GM18517 (cell line): Measurements from ENCODE around the gene NEURL1B.
"Not testable (repeated sequence)": the region's sequence is repeated elsewhere in the genome, so short reads cannot be mapped to it uniquely, and the experiment has no call there.

Source experiments
- ATAC-seq: cut with Tn5 transposase; IDR thresholded peaks from one replicate; pipeline ENCODE4 v1.9.1; 2021; ENCODE audit warnings: mild to moderate bottlenecking, moderate library complexity; ENCODE audit not compliant: unreplicated experiment

The NEURL1B gene

DNA sequence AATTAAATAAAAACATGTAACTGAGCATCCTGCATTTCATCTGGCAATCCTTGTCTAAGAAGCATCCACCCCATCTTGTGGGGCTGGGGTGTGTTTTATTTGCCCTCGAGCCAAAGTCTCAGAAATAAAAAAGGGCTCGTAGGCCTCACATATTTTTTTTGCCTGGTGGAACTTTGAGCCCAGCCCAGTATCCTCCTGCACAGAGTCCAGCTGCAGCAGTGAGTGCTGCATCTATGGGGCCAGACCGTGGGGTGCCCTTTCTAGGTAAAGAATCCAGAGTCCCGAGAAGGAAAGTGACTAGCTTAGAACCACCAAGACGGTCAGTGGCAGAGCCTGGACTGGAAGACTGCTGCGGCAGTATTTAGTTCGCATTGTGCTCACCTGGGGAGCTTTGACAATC, 33.1 kb downstream of the NEURL1B start:
- no peak for ATAC-seq

DNA sequence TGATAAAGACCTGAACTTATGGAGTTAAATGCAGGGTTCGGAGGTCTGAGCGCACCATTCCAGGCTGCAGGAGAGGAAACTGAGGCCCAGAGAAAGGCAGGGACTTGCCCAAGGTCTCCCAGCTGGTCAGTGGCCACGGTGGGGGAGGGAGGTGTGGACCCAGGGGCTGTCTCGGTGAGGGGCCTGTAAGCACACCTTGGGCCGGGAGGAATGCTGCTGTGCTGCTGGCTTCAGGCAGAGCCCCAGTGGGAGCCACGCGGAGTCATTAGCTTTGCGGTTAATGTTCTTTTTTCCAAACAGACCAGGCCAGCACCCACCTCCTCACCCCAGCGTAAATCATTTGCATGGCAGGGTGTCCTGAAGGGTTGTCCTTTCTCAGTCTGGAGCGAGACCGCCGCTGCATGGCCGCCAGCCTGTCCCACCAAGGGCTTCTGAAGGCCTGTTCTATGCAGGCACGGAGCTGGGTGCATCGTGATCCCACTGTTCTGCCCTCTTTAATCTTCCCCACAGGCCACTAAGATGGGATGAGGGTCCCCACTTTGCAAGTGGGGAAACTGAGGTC, 35.9 kb downstream of the NEURL1B start:
- ATAC-seq, result no peak

DNA sequence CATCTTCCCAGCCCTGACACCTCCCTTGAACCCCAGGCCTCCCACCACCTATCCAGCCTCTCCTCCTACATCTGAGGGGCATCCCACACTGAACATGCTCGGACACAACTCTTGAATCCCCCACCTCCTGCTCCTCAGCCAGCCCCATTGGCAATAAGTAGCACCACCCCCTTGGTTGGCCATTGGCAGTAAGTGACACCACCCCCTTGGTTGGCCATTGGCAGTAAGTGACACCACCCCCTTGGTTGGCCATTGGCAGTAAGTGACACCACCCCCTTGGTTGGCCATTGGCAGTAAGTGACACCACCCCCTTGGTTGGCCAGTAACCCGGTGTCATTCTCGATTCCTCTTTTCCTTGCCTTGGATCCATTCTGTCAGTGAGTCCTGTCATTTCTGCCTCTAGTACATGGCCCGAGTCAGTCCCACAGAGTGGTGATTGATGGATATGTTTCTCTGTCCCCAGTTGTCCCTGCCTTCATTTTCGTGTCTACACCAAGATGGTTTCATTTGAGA, 37.4 kb downstream of the NEURL1B start:
- ATAC-seq, result not testable (repeated sequence)

DNA sequence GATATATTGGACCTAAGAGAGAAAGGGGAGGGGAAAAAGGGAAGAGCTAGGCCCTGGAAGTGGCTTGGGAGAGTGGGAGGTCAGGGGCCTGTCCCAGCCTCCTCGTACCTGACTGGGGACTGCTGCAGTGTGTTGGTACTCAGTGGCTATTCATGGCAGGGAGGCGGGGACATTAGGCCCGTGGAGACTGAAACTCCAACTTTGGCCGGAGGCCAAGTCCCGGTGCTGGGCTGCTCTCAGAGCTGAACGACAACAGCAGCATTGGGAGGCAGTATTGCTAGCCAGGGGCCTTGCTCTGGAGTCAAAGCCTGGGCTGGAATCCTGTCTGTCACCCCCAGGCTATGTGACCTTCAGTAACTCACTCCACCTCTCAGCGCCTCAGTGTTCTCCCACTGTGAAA, 37.8 kb downstream of the NEURL1B start:
- no peak for ATAC-seq

DNA sequence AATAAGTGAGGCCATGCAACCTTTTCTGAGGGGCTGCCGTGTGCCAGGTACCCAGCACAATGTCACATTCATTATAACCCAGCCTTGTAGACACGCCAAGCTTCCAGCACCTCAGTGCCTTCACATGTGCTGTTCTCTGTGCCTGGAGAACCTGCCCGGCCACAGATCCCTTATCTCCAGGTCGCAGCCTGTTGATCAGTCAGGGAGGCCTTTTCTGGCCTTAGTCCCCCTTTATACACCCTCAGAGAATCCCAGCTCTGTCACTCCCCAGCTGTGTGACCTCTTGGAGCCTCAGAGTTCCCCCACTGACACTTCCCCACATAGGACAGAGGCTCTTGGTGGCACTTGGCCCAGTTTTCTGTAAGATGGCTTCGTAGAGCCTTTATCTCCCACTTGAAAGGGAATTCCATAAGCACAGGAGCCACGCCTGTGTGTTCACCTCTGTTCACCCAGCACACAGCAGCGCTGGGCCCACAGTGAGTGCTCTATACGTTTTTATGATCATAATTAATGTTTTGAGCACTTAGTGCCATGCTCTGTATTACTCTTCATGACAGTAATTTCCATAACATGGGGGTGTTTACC, 38.7 kb downstream of the NEURL1B start:
- no peak for ATAC-seq

DNA sequence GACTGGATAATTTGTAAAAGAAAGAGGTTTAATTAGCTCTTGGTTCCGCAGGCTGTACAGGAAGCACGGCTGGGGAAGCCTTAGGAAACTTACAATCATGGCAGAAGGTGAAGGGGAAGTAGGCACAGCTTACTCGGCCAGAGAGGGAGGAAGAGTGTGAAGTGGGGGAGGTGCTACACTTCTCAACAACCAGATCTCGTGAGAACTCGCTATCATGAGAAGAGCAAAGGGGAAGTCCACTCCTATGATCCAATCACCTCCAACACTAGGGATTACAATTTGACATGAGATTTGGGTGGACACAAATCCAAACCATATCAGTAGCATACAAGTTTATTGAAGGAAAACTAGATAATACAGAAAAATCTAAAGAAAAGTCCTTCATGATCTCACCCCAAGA, 39.9 kb downstream of the NEURL1B start:
- ATAC-seq, result no peak

DNA sequence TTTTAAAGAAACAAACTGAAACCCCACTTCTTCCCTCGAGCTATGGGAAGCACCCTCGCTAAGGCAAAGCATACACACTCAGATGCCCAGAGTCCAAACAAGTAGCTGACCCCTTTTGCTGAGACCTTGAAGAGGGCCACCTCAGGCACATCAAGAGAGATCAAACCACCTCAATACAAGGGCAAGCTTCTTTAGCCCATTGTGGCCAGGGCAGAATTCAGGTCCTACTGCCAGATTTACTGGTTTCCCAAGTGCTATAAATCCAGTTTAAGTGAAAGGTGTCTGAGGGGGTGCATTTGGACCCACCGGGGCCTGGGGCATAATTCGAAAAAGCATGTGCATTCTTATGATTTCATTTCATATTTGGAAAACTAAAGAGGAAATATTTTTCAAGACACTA, 40.4 kb downstream of the NEURL1B start:
- ATAC-seq, result no peak

DNA sequence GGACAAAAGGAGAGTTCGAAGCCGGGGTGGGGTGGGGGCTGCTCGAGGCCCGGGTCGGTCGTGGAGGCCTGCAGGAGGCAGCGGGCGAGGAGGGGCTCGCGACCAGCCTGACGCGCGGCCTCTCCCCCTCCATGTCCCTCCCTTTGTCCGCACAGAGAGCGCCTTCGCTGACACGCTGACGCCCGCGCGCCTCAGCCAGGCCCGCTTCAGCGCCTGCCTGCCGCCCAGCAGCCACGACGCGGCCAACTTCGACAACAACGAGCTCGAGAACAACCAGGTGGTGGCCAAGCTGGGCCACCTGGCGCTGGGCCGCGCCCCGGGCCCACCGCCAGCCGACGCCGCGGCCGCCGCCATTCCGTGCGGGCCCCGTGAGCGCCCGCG, 42.2 kb downstream of the NEURL1B start:
- no peak for ATAC-seq

DNA sequence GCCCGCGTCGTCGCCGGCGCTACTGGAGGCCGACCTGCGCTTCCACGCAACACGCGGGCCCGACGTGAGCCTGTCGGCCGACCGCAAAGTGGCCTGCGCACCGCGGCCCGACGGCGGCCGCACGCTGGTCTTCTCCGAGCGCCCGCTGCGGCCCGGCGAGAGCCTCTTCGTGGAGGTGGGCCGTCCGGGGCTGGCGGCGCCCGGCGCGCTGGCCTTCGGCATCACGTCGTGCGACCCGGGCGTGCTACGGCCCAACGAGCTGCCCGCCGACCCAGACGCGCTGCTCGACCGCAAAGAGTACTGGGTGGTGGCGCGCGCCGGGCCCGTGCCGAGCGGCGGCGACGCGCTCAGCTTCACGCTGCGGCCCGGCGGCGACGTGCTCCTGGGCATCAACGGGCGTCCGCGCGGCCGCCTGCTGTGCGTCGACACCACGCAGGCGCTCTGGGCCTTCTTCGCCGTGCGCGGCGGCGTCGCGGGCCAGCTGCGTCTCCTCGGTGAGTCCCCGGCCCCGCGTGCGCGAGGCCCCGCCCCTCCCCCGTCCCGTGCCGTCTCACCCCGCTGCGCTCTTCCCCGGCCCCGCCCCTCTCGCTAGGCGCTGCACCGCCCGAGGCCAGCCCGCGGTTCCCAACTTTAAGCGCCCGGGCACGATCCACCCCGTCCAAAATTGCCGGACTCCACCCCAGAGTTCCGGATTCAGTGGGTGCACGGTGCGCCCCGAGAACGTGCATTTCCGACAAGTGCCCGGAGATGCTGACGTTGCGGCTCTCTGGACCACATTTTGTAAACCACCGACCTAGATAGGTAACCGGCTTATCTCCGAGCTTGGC, 42.8 kb downstream of the NEURL1B start:
- no peak for ATAC-seq

DNA sequence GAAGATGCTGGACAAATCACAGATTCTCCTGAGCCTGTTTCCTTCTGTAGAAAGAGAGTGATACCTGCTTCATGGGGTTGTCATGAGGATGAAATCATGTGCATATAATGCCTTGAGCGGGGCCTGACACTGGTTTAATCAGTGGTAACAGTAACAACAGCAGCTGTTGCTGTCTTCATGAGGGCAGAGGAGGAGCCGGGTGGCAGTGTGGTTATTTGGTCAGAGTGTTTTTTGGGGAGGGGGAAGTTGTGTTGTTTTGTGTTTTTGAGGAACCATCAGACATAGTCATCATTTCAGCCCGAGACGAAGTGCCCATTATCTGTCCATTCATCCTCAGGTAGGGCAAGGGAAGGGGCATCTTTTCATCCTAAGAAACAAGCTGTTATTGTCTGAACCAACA, 44.0 kb downstream of the NEURL1B start:
- no peak for ATAC-seq

DNA sequence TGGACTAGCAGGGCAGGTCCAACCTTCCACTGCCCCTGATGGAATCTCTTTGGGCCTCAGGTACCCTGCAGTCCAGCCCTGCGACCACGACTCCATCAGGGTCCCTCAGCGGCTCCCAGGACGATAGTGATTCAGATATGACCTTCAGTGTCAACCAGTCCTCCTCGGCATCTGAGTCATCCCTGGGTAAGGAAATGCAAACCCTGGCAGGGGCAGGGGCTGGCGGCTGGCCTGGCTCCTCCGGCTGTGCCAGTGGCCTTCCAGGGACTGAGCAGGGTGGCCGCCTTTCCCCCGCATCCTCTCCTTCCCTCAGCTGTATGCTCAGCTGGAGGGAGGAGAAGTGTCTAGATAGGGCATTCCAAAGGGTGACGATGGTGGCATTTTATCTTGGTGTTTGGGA, 45.0 kb downstream of the NEURL1B start:
- ATAC-seq, result no peak

DNA sequence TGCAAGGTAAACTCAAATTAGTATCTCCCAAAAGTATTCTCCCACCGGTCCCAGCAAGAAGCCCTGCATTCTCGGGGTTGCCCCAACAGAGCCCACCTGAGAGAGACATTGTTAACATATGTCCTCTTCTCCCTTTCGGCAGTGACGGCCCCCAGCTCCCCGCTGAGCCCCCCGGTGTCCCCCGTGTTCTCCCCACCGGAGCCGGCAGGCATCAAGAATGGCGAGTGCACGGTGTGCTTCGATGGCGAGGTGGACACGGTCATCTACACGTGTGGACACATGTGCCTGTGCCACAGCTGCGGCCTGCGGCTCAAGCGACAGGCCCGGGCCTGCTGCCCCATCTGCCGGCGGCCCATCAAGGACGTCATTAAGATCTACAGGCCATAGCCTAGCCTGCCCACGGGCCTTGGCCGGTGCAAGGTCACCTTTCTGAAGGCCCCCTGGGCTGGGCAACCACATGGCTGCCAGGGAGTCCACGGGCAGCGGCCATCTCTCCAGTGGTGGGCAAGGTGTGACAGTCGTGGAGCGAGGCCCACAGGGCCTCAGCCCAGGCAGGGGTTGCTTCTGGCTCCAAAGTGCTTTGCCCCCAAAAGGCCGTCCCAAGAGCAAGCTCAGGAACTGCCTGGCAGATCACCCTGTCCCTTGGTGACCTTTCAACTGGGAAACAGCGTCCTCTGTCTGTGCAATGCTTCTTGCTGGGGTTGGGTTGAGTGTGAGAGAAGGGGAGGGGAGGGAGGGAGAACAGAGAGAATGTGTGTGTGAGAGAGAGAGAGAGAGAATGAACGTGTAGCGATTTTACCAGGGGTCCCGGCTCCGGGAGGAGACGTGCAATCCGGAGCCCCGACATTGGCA, 45.7 kb downstream of the NEURL1B start:
- ATAC-seq, result no peak

DNA sequence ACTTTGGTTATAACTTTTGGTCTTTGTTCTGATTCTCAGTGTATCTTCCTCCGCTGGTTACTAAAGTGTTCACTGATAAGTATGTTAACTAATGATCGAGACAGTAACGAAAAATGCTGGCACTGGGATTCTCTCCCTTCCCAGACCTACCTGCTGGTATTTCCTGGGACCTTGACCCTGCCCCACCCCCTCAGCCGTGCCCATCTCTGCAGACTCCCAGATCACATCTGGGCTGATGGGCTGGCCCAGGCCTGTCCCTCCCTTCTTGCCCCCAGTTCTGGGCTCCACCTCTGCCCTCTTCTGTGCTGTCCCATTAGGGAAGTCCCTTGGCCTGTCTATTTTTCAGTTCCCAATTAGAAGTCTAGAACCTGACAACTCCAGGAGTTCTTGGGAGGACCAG, 46.9 kb downstream of the NEURL1B start:
- no peak for ATAC-seq

DNA sequence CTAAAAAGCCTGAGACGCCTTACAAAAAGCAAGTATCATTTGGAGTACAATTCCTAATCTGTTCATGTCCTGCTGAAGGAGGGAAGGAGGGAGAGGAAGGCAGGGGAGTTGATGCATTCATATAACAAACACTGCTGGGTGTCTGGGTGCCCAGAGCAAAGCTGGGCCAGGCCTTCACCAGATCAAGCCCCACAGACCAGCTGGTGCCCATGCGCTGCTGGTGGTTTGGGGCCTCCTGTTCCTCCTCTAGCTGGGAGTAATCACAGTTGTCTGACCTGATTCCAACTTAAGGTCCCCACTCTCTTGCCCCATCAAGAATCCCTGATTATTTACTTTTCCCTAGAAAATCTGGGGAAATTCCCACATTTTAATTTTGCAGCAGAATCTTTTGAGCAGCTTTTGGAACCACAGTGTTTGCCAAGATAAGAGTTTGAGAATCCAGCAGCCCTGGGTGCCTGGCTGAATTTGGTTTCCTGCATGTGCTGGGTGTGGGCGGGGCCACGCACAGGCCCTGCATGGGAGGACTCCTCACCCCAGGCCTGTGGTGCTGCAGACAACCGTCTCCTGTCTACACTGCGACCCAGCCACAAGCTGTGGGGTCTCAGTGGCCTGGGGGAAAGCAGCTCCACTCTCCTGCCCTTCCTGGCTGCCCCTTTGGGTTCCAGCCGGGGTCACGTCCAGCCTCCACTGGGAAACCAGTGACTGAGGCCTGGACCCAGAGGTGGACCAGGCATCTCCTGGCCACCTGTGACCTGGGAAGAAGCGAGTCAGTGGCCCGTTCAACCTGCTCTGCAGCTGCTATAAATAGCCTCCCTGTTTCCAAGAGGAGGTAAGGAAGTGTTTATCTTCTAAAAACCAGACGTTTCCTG, 47.5 kb downstream of the NEURL1B start:
- ATAC-seq, result no peak

DNA sequence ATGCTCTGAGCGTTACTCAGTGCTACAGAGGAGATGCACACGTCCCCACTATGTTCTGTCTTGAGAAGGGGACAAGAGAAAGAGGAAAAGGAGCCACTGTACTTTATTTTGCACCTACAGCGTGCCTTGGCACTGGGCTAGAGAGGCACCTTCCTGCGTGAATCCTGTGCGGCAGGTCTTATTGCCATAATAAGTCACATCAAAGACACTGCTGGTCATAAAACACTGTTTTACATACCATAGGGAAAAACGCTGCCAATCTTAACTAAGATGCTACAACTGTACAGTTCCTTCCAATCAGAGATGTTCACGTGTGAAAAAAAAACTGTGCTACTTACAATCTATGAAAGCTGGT, 48.1 kb downstream of the NEURL1B start:
- ATAC-seq, result no peak

DNA sequence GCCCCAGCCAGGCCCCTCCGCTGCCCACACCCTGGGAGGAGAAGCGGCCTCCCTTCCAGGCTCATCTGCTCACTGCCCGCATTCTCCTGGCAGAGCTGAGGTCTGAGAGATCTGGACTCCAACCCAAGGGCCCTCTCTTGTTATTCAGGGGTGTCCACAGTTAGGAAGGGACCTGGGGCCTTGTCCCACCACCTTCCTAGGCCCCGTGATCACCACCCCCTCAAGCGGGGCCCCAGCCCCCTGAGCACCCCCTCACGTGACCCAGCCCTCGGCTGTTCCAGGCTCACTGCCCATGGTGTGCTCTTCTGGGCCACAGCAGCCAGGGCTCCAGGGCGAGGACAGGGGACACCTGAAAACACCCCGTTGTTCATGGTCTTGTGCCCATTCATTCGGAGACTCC, 48.7 kb downstream of the NEURL1B start:
- no peak for ATAC-seq

DNA sequence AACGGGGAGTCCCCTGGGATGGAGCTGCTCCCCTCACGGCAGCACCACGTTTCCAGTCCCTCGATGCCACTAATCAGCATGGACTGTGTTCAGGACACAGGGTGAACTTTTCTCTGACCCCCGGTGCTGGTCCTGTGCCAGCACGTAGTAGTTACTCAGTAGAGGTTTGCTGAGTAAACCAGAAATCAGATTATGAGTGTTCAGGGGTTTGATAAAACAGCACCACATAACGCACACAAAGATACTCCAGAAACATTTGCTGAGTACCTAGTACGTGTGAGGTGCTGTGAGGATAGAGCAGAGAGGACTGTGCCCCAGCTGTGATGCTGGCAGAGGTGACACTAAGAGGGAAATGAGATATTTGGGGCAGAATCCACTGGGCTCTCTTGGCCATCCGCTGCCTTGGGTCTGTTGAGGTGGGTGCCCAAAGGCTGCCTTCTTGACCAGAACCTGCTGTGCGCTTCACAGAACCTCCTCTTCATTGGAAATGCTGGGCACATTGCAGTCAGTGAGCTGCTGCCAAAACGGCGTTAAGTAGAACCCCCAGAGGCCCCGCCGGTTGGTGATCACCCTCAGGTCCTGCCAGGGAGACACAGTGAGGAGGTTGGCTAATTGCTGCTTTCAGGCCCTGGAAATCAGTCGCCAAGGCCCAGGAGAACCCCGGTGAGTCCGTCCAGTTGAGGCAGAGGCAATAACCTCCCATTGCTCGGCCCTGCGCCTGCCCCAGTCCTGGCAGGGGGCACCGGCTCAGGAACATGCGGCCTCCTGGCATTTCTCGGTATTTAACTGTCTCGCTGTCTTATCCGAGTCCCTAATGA, 49.4 kb downstream of the NEURL1B start:
- ATAC-seq, result no peak

DNA sequence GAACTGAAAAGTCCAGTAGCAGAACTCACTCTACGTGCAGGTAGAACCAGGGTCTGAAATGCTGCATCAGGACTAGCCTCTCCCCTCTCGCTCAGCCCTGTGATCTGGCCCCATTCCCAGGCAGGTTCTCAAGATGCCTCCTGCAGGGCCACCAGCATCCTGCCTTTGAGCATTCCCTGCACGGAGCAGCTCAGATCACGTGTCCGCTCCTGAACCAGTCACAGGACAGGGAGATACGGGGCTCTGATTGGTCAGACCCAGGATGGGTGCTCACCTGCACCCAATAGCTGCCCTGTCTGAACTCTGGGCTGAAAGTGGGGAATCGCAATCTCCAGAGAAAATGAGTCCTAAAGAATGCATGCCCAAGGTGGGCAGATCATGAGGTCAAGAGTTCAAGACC, 50.8 kb downstream of the NEURL1B start:
- ATAC-seq, result no peak

DNA sequence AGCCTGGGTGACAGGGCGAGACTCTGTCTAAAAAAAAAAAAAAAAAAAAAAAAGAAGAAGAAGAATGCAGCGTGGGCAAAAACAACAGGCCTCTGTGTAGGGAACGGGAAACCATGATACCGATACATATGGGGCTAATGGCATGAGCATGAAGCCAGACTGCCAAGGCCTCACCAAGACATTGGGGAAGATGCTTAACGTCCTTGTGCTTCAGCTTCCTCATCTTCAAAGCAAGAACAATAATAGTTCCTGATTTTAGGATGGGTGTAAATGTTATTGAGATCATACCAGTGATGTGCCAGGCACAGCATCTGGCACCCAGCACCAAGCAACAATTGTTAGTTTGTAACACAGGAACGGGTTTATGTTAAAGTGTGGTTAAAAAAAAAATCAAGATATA, 51.4 kb downstream of the NEURL1B start:
- ATAC-seq, result no peak

DNA sequence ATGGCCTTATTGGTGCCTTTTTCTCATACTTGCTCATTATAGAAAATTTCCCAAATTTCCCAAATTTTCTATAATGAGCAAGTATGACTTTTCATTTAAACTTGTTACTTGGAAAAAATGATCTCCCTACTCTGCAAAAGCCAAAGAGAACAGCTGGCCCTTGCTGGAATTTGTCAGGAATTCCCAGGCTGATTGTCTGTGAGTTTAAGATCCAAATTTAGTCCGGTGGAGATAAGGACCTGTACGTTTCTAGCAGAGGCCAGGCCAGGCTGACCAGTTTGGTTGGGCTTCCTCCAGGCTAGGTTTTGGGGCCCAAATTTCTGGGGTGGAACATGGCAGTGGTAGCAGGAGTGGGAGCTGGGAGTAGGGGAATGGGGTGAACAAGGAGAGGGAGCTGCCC, 51.9 kb downstream of the NEURL1B start:
- ATAC-seq, result no peak
